ENCODE results near the gene GPX1. TPM values are rescaled to one million over a fixed set of nuclear protein-coding genes. Genes with fewer than 3 reads are reported as not detected.
"Not testable (repeated sequence)": the region's sequence is repeated elsewhere in the genome, so short reads cannot be mapped to it uniquely, and the experiment has no call there.

The GPX1 gene
- polyA plus RNA-seq, 1 donor from 2014 or later, result 106 TPM

- no peak overlapping the region for H3K4me3 ChIP-seq (ENCODE audit: low read length)
- no peak overlapping the region for H3K9ac ChIP-seq (ENCODE audit: low read length)
- no peak overlapping the region for H3K4me2 ChIP-seq (ENCODE audit: low read length)
These were observed 6.6 kb downstream of the GPX1 start for GRCh38 chr3:49351521-49352011.

GRCh38 chr3:49349348-49350114, 8.6 kb downstream of the GPX1 start:
- H3K9me3 ChIP-seq (ENCODE audit: low read length), result no peaks in the 10 kb centered on the region
- H4K20me1 ChIP-seq (ENCODE audit: insufficient read depth), result no peaks in the 10 kb centered on the region
- H3K79me2 ChIP-seq (replicated peaks; ENCODE audit: insufficient read depth, low read length), result no peaks in the 10 kb centered on the region
- no peaks in the 10 kb centered on the region for H3K27me3 ChIP-seq (ENCODE audit: insufficient read depth, low read depth, low read length)
- H3K4me3 ChIP-seq (ENCODE audit: low read length), result no peak overlapping the region
- no peaks in the 10 kb centered on the region for H3F3A ChIP-seq (ENCODE audit: insufficient read depth, low read length, poor library complexity, severe bottlenecking)
- H3K36me3 ChIP-seq (ENCODE audit: insufficient read depth, low read length), result no peaks in the 10 kb centered on the region
- H2AFZ ChIP-seq (ENCODE audit: low read depth, low read length), result no peak overlapping the region
- TF ChIP-seq EZH2 (IDR thresholded peaks at IDR 0.05; ENCODE audit: borderline replicate concordance, insufficient read depth, low read length, poor library complexity, severe bottlenecking) (no peak), EP300 (conservative IDR thresholded peaks at IDR 0.05; ENCODE audit: poor library complexity, severe bottlenecking) (no peak), POLR2AphosphoS5 (IDR thresholded peaks at IDR 0.05) (no peak), REST (IDR thresholded peaks at IDR 0.05; ENCODE audit: borderline replicate concordance) (no peak), TAF1 (IDR thresholded peaks at IDR 0.05; ENCODE audit: low read depth) (no peak), MXI1 (conservative IDR thresholded peaks at IDR 0.05; ENCODE audit: poor library complexity, severe bottlenecking) (no peak), RAD21 (conservative IDR thresholded peaks at IDR 0.05) (no peak), SMC3 (conservative IDR thresholded peaks at IDR 0.05; ENCODE audit: poor library complexity) (no peak), CTCF (IDR thresholded peaks at IDR 0.05; ENCODE audit: poor library complexity, severe bottlenecking) (no peak)
- no peaks in the 10 kb centered on the region for H3K9me2 ChIP-seq (ENCODE audit: insufficient read depth, low read length)
- no peak overlapping the region for H3K9ac ChIP-seq (ENCODE audit: low read length)
- no peak overlapping the region for H3K27ac ChIP-seq (ENCODE audit: low read length)
- H3K4me2 ChIP-seq (ENCODE audit: low read length), result no peak overlapping the region

More at GRCh38 chr3:49351521-49352011, 6.6 kb downstream of the GPX1 start:
- TF ChIP-seq REST (IDR thresholded peaks at IDR 0.05; ENCODE audit: borderline replicate concordance), result no peak
- TF ChIP-seq SMC3 (conservative IDR thresholded peaks at IDR 0.05; ENCODE audit: poor library complexity), result no peak
- no peak for TF ChIP-seq EZH2 (IDR thresholded peaks at IDR 0.05; ENCODE audit: borderline replicate concordance, insufficient read depth, low read length, poor library complexity, severe bottlenecking)
- no peak for TF ChIP-seq EP300 (conservative IDR thresholded peaks at IDR 0.05; ENCODE audit: poor library complexity, severe bottlenecking)
- H2AFZ ChIP-seq (ENCODE audit: low read depth, low read length), result no peak overlapping the region
- H3K9me2 ChIP-seq (ENCODE audit: insufficient read depth, low read length), result no peaks in the 10 kb centered on the region
- H3K27me3 ChIP-seq (ENCODE audit: insufficient read depth, low read depth, low read length), result no peaks in the 10 kb centered on the region
- no peaks in the 10 kb centered on the region for H3F3A ChIP-seq (ENCODE audit: insufficient read depth, low read length, poor library complexity, severe bottlenecking)
- H4K20me1 ChIP-seq (ENCODE audit: insufficient read depth), result no peaks in the 10 kb centered on the region
- no peaks in the 10 kb centered on the region for H3K9me3 ChIP-seq (ENCODE audit: low read length)
- no peaks in the 10 kb centered on the region for H3K36me3 ChIP-seq (ENCODE audit: insufficient read depth, low read length)
- H3K27ac ChIP-seq (ENCODE audit: low read length), result no peak overlapping the region
- peaks cover 6% of the 10 kb centered on the region for H3K79me2 ChIP-seq (replicated peaks; ENCODE audit: insufficient read depth, low read length)

GRCh38 chr3:49348361-49348760, 9.8 kb downstream of the GPX1 start:
- H3K9me2 ChIP-seq (ENCODE audit: insufficient read depth, low read length); H4K20me1 ChIP-seq (ENCODE audit: insufficient read depth); H3K9me3 ChIP-seq (ENCODE audit: low read length); H3K27ac ChIP-seq (ENCODE audit: low read length); H3K27me3 ChIP-seq (ENCODE audit: insufficient read depth, low read depth, low read length); H2AFZ ChIP-seq (ENCODE audit: low read depth, low read length); H3K79me2 ChIP-seq (replicated peaks; ENCODE audit: insufficient read depth, low read length); H3F3A ChIP-seq (ENCODE audit: insufficient read depth, low read length, poor library complexity, severe bottlenecking); H3K4me3 ChIP-seq (ENCODE audit: low read length); H3K9ac ChIP-seq (ENCODE audit: low read length); H3K4me2 ChIP-seq (ENCODE audit: low read length); H3K36me3 ChIP-seq (ENCODE audit: insufficient read depth, low read length): not testable (repeated sequence)
